Stimulated activated naive CD8-positive, alpha-beta T cell treated with anti-CD3 and anti-CD28 coated beads, Interleukin-15, Interleukin-2, amounts not matched to agents 100 U/mL and 50 U/mL, for 24 hours (primary cell): ENCODE measurements around the gene FUZ.

Experiments used
- ATAC-seq: fragments of 150-1000 bp; cut with Tn5 transposase; one replicate; pipeline ENCODE4 v1.10.0; 2021
- DNase-seq: peaks from one replicate; pipeline ENCODE4 v3.0.0; 2021

FUZ gene

GRCh38 chr19:49780861-49781260 lies 32.2 kb downstream of the FUZ start:
- ATAC-seq (no peak), DNase-seq (no peak)

- ATAC-seq (no peak), DNase-seq (no peak)
Observed at GRCh38 chr19:49779731-49780555, 33.1 kb downstream of the FUZ start.

- ATAC-seq (no peak), DNase-seq (no peak)
Observed at GRCh38 chr19:49776371-49776764, 36.7 kb downstream of the FUZ start.

GRCh38 chr19:49775742-49776370 lies 37.2 kb downstream of the FUZ start:
- DNase-seq (no peak), ATAC-seq (no peak)

- DNase-seq (no peak), ATAC-seq (no peak)
Observed at GRCh38 chr19:49774969-49775368, 38.1 kb downstream of the FUZ start.

GRCh38 chr19:49773663-49774350 lies 39.3 kb downstream of the FUZ start:
- ATAC-seq (no peak), DNase-seq (no peak)

GRCh38 chr19:49772850-49773432 lies 40.2 kb downstream of the FUZ start:
- ATAC-seq, result no peak

GRCh38 chr19:49771674-49772139 lies 41.4 kb downstream of the FUZ start:
- DNase-seq (no peak), ATAC-seq (no peak)

More at GRCh38 chr19:49772850-49773432, 40.2 kb downstream of the FUZ start:
- DNase-seq, result no peak

- DNase-seq (no peak), ATAC-seq (no peak)
Observed at GRCh38 chr19:49770529-49770928, 42.6 kb downstream of the FUZ start.

- DNase-seq (no peak), ATAC-seq (no peak)
Observed at GRCh38 chr19:49767967-49768581, 45.0 kb downstream of the FUZ start.

GRCh38 chr19:49767381-49767780 lies 45.7 kb downstream of the FUZ start:
- no peak for DNase-seq
- no peak for ATAC-seq

- ATAC-seq, result no peak
- DNase-seq, result no peak
Observed at GRCh38 chr19:49766930-49767299, 46.2 kb downstream of the FUZ start, which contains the start of gene AP2A1. TSS of gene AP2A1 (plus strand) at chr19:49767001. CDS start at chr19:49767134, 133 bp downstream.

GRCh38 chr19:49766007-49766929 lies 46.8 kb downstream of the FUZ start:
- DNase-seq (peak; percentile 98), ATAC-seq (peak; percentile 95)

GRCh38 chr19:49764341-49764740 lies 48.8 kb downstream of the FUZ start:
- no peak for DNase-seq
- no peak for ATAC-seq

GRCh38 chr19:49763230-49763629 lies 49.9 kb downstream of the FUZ start, which contains the start of gene TSKS:
TSS of gene TSKS (minus strand) at chr19:49763306. CDS start at chr19:49763247, 59 bp downstream.
- no peak for ATAC-seq
- DNase-seq, result no peak

GRCh38 chr19:49761625-49762311 lies 51.3 kb downstream of the FUZ start:
- DNase-seq (no peak), ATAC-seq (no peak)

GRCh38 chr19:49761249-49761624 lies 51.9 kb downstream of the FUZ start:
- DNase-seq (no peak), ATAC-seq (no peak)

GRCh38 chr19:49758292-49758691 lies 54.8 kb downstream of the FUZ start:
- DNase-seq (no peak), ATAC-seq (no peak)
